ENCODE measurements around the gene RBBP5.

- no peak for TF ChIP-seq CTCF (IDR thresholded peaks at IDR 0.05; ENCODE audit: insufficient read depth, low read depth, low read length)
- no peak for TF ChIP-seq EZH2 (IDR thresholded peaks at IDR 0.05; ENCODE audit: insufficient read depth, low read length)
Measured at GRCh38 chr1:205046870-205047269, 74.9 kb downstream of the RBBP5 start.

All from astrocyte (in vitro differentiated cells and primary cell).